AG08396 (cell line): ENCODE measurements around the gene SLC38A6.
A peak's percentile ranks its signal among the peaks of the same experiment; 100 is the strongest.

Experiments used
- DNase-seq: peaks from one replicate; pipeline ENCODE4 v3.0.0; 2012; ENCODE audit warnings: low spot score, mixed read lengths

Gene SLC38A6

GRCh38 chr14:60981633-60982455 is 799 bp downstream of the SLC38A6 start:
- DNase-seq, result peak; percentile 54

DNA sequence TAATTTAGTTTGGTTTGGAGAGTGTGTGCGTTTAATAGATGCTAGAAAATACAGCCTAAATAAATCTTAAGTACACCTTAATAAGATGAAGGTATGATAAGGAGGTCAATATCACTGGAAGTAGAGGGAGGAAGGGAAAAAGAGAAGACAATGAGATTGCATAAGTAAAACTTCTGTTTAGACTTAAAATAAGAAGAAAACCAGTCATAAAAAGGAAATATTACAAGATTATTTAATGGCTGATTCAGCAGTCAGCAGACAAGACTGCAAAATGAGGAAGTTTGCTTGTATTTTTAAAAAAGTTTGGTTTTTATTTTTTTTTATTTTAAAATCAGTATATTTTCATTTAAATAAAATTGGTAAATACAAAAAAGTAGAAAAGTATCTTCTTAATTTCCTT is 3.2 kb downstream of the SLC38A6 start:
- DNase-seq, result no peak

- DNase-seq, result no peak
Observed at GRCh38 chr14:60986500-60986899, 5.5 kb downstream of the SLC38A6 start.

- DNase-seq, result no peak
Observed at GRCh38 chr14:60989599-60989998, 8.6 kb downstream of the SLC38A6 start.

DNA sequence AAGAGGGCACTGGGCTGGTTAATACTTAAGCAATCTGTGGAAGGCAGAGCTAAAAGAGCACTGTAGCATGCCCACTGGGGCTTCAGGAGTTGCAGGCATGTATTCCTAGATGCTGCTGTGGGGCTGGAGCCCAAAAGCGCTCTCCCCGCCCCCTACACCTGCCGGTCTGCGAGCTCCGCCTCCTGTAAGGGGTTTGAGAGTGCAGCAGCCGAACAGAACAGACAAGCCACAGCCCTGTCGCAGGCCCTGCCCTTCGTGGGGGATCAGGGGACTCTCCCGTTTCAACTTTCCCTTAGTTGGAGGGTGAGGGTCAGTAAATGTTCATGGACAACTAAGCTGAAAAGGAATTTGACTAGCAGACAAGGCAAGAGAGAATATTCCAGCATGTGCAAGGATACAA is 17.6 kb downstream of the SLC38A6 start:
- no peak for DNase-seq

DNA sequence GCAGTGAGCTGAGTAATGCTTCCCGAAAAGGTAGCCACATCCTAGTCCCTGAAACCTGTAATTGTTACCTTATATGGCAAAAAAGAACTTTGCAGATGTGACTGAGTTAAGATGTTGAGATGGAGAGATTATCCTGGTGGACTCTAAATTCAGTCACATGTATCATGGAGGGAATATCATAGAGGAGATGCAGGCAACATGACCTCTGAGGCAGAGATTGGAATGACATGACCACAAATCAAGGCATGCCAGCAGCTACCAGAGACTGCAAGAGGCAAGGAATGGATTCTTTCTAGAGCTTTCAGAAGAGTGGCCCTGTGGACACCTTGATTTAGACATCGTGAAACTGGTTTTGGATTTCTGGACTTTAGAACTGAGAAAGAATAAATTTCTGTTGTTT is 18.5 kb downstream of the SLC38A6 start:
- DNase-seq, result no peak

GRCh38 chr14:61003571-61003970 is 22.5 kb downstream of the SLC38A6 start:
- DNase-seq, result no peak

- DNase-seq, result no peak
Observed at GRCh38 chr14:61019537-61019936, 38.5 kb downstream of the SLC38A6 start.

DNA sequence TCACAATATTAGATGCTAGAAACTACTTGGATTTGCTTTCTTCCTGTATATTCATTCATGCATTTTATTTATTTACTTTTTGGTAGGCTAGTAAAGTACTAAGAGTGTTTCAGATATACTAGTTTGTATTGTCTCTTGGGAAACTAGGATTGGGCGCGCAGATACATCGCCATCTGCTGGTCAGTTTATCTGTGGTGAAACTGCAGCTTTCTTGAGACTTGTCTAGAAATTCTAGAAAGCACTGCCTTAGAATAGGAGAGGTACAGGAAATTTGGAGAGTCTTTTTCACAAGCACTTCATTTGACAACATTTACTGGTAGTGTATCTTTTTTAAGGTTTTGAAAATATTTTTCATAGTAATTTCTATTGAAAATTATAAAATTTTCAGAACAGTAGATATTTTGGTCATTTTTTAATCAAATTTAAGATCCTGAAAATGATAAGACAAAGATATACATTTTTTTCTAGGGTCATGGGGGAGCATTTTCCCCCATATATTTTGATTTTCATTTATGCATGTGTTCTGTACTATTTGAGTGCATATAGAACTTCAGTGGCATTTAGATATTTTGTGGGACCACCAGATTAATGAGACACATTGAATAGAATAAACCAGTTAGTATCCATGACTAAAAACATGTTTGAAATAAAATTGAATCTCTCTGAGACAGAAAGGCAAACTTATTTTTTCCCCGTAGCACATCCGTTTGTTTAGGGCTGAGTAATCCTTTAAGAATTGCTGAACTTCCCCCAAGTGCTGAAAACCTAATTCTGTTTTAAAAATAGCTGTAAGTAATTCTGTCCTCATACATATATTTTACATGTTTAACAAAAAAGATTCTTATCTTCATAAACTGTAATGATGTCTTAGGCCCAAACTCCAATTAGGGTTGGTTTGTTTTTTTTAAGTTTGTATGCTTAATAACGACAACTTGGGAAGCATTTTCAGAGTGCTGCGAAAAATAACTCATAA is 44.5 kb downstream of the SLC38A6 start:
- DNase-seq, result peak; percentile 49

- no peak for DNase-seq
Observed at GRCh38 chr14:61026526-61026925, 45.5 kb downstream of the SLC38A6 start.

- no peak for DNase-seq
Observed at GRCh38 chr14:61031026-61031425, 50.0 kb downstream of the SLC38A6 start.

- no peak for DNase-seq
Observed at GRCh38 chr14:61033054-61033453, 52.0 kb downstream of the SLC38A6 start.

GRCh38 chr14:61033855-61034254 is 52.8 kb downstream of the SLC38A6 start:
- no peak for DNase-seq

DNA sequence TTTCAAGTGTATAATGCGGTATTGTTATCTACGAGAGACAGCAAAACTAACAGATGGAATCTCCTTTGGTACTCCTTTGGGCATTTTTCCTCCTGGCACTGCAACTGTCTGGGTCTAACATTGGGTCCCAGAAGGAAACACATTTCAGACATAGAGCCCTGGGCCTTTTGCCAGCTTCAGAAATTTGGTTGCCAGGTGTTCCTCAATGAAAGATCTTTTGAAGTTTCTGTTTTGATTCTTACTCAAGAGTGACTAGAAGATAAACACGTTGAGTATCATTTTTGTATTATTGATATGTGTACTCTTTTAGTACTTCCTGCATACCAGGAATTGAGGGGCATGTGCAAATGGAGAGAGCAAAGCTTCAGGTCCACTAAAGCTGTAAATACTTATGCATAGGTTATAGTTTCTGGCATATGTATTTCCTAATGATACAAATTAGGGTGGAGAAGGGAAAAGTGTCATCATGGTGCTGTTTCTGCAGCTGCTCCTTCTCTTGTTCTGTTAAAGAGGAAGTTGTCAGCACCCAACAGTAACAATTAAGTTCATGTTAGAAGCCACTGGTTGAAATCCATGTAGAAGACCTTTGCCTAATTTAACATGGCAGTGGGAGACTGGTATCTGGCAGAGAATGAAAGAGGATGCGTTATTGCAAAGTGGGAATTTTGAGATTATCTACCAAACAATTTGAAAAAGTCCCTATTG is 53.5 kb downstream of the SLC38A6 start:
- no peak for DNase-seq

DNA sequence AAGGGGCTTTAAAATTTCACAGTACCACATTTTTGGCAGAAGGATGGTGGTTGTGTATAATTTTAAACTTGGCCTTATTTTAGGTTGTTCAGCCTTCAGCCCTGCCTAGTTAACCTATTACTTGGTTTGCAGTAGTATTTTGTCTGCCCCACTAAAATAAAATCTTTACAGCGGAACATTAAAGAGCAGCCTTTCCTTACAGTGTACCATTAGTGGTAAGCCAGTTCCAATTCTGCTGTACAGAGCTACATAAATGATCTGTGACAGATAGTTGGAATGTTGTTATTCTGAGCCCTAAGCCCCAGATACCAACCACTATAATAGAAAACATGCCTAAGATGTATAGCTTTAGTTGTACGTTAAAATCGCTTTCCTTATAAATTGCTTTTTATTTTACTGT is 56.2 kb downstream of the SLC38A6 start:
- no peak for DNase-seq

DNA sequence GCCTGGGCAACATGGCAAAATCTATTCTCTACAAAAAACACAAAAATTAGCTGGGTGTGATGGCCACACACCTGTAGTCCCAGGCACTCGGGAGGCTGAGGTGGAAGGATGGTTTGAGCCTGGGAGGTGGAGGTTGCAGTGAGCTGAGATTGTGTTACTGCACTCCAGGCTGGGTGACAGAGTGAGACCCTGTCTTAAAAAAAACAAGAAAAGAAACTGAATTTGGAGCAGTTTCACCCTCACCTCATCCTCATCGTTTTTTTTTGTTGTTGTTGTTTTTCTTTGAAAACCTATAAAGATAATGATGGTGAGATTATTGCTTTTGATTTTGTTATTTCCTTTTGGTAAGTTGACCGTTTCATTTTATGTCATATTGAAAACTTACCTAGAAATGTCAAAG is 60.7 kb downstream of the SLC38A6 start:
- no peak for DNase-seq

DNA sequence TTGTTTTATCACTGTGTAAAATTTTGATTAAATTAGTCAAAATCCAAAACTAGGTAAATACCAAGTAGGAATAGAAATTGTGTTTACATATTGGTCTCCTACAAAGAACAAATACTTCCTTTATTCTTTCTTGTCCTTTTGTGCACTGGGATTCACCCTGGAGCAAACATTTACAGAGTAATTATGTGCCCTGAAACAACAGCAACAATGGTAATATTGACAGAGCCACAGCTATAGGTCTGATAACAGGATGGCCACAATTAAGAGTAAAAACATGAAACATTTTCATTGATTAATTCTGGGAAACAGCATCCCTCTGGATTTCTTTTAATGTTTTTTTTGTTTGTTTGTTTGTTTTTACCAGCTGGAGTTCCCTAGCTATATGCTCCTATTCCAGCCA is 61.2 kb downstream of the SLC38A6 start:
- DNase-seq, result no peak

DNA sequence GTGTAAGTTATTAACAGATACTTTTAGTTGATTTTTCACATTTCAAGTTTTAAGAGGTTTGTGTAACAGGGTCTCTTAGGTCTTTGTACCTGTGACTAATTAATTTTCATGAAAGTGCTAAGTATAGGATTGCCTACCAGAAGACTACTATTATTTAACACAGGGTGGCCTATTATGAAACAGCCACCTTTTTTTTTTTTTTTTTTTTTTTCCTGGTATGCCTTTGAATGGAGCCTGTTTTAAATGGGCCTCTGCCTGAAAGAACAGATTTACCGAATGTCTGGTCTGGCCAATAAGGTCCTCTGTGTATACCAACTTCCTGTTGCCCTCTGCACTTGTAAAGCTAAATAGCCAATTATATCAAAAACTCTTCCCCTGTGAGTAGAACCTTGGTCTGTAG is 62.5 kb downstream of the SLC38A6 start:
- DNase-seq, result no peak

DNA sequence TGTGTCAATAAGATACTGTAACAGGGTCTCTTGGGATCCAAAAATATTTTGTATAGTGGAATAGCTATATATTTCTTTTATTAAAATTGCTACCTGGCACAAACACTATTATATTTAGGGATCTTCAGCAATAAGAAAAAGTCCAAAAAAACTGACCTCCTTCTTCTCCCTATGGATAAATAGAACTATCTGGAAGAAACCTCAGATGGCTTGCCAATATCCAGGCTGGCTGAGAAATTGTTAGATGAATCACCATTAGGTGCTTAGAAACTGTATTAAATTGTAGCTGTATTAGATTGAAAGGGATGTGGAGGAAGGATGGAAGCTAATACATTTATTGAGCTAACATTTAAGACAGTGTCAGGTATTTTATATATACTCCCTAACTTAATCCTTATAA is 66.0 kb downstream of the SLC38A6 start:
- DNase-seq, result no peak

- no peak for DNase-seq
Observed at GRCh38 chr14:61048640-61049039, 67.6 kb downstream of the SLC38A6 start.

- DNase-seq, result no peak
Observed at GRCh38 chr14:61050417-61050816, 69.4 kb downstream of the SLC38A6 start.

GRCh38 chr14:61051051-61051450 is 70.0 kb downstream of the SLC38A6 start:
- no peak for DNase-seq
